Activated naive CD8-positive, alpha-beta T cell treated with anti-CD3 and anti-CD28 coated beads, Interleukin-2, amount 50 U/mL, for 24 hours (primary cell): ENCODE data around the gene COL23A1.

Experiments
- ATAC-seq: fragments of 150-1000 bp; cut with Tn5 transposase; one replicate; pipeline ENCODE4 v1.10.0; 2021
- DNase-seq: peaks from one replicate; pipeline ENCODE4 v3.0.0; 2021
- H3K27ac Mint-ChIP-seq: one replicate; pipeline ENCODE4 v1.8.0; 2021; ENCODE audit warnings: mild to moderate bottlenecking, mixed read lengths
- H3K27me3 Mint-ChIP-seq: one replicate; pipeline ENCODE4 v1.8.0; 2021; ENCODE audit warnings: mixed read lengths
- H3K36me3 Mint-ChIP-seq: one replicate; pipeline ENCODE4 v1.8.0; 2021; ENCODE audit warnings: low read depth, mixed read lengths
- H3K4me1 Mint-ChIP-seq: one replicate; pipeline ENCODE4 v1.8.0; 2021; ENCODE audit warnings: mixed read lengths
- H3K4me3 Mint-ChIP-seq: one replicate; pipeline ENCODE4 v1.8.0; 2021; ENCODE audit warnings: mild to moderate bottlenecking, moderate library complexity, mixed read lengths
- H3K9me3 Mint-ChIP-seq: one replicate; pipeline ENCODE4 v1.8.0; 2021; ENCODE audit warnings: mixed read lengths

COL23A1 gene

GRCh38 chr5:178476972-178477754 is 113.0 kb downstream of the COL23A1 start:
- Mint-ChIP-seq H3K27me3 (no peaks in the 10 kb centered on the region), H3K9me3 (peaks cover 2% of the 10 kb centered on the region), H3K27ac (no peak overlapping the region), H3K36me3 (no peaks in the 10 kb centered on the region), H3K4me3 (no peak overlapping the region), H3K4me1 (peaks cover 6% of the 10 kb centered on the region)
- DNase-seq (no peak), ATAC-seq (no peak)

- H3K9me3 Mint-ChIP-seq, result no peaks in the 10 kb centered on the region
- no peaks in the 10 kb centered on the region for H3K27me3 Mint-ChIP-seq
Observed at GRCh38 chr5:178476531-178476930, 113.7 kb downstream of the COL23A1 start.

GRCh38 chr5:178475422-178475821 is 114.8 kb downstream of the COL23A1 start:
- H3K27ac Mint-ChIP-seq, result no peak overlapping the region
- DNase-seq (no peak), ATAC-seq (no peak)
- peaks cover 6% of the 10 kb centered on the region for H3K4me1 Mint-ChIP-seq
- no peak overlapping the region for H3K4me3 Mint-ChIP-seq
- H3K27me3 Mint-ChIP-seq, result no peaks in the 10 kb centered on the region
- H3K9me3 Mint-ChIP-seq, result no peaks in the 10 kb centered on the region
- H3K36me3 Mint-ChIP-seq, result no peaks in the 10 kb centered on the region

More at GRCh38 chr5:178476531-178476930, 113.7 kb downstream of the COL23A1 start:
- no peak for ATAC-seq
- Mint-ChIP-seq H3K4me1 (peaks cover 6% of the 10 kb centered on the region), H3K36me3 (no peaks in the 10 kb centered on the region), H3K27ac (no peak overlapping the region), H3K4me3 (no peak overlapping the region)
- DNase-seq, result no peak

GRCh38 chr5:178474562-178475184 is 115.5 kb downstream of the COL23A1 start:
- peaks cover 6% of the 10 kb centered on the region for H3K4me1 Mint-ChIP-seq
- H3K27ac Mint-ChIP-seq, result no peak overlapping the region
- ATAC-seq (no peak), DNase-seq (no peak)
- H3K27me3 Mint-ChIP-seq, result no peaks in the 10 kb centered on the region
- no peak overlapping the region for H3K4me3 Mint-ChIP-seq
- no peaks in the 10 kb centered on the region for H3K36me3 Mint-ChIP-seq
- no peaks in the 10 kb centered on the region for H3K9me3 Mint-ChIP-seq

- Mint-ChIP-seq H3K27ac (no peak overlapping the region), H3K27me3 (no peaks in the 10 kb centered on the region), H3K4me1 (peaks cover 6% of the 10 kb centered on the region), H3K36me3 (no peaks in the 10 kb centered on the region), H3K4me3 (no peak overlapping the region), H3K9me3 (no peaks in the 10 kb centered on the region)
- DNase-seq (no peak), ATAC-seq (no peak)
Observed at GRCh38 chr5:178473854-178474253, 116.3 kb downstream of the COL23A1 start.

GRCh38 chr5:178472138-178472537 is 118.1 kb downstream of the COL23A1 start:
- DNase-seq, result no peak
- no peaks in the 10 kb centered on the region for H3K27me3 Mint-ChIP-seq
- H3K9me3 Mint-ChIP-seq, result no peaks in the 10 kb centered on the region
- no peak overlapping the region for H3K27ac Mint-ChIP-seq
- peaks cover 6% of the 10 kb centered on the region for H3K4me1 Mint-ChIP-seq
- H3K36me3 Mint-ChIP-seq, result no peaks in the 10 kb centered on the region
- ATAC-seq, result no peak
- H3K4me3 Mint-ChIP-seq, result no peak overlapping the region

- Mint-ChIP-seq H3K9me3 (no peaks in the 10 kb centered on the region), H3K4me3 (no peak overlapping the region), H3K27me3 (no peaks in the 10 kb centered on the region), H3K36me3 (no peaks in the 10 kb centered on the region), H3K27ac (no peak overlapping the region), H3K4me1 (peaks cover 6% of the 10 kb centered on the region)
- no peak for ATAC-seq
- no peak for DNase-seq
Observed at GRCh38 chr5:178471711-178472110, 118.5 kb downstream of the COL23A1 start.

- H3K4me3 Mint-ChIP-seq, result no peak overlapping the region
- no peaks in the 10 kb centered on the region for H3K36me3 Mint-ChIP-seq
- H3K4me1 Mint-ChIP-seq, result peaks cover 6% of the 10 kb centered on the region
- no peak for DNase-seq
- H3K27ac Mint-ChIP-seq, result no peak overlapping the region
- no peaks in the 10 kb centered on the region for H3K9me3 Mint-ChIP-seq
- no peaks in the 10 kb centered on the region for H3K27me3 Mint-ChIP-seq
- ATAC-seq, result no peak
Observed at GRCh38 chr5:178470760-178471025, 119.5 kb downstream of the COL23A1 start.

- no peaks in the 10 kb centered on the region for H3K36me3 Mint-ChIP-seq
- DNase-seq (no peak), ATAC-seq (no peak)
- no peaks in the 10 kb centered on the region for H3K27me3 Mint-ChIP-seq
- no peaks in the 10 kb centered on the region for H3K9me3 Mint-ChIP-seq
- H3K4me3 Mint-ChIP-seq, result no peak overlapping the region
- H3K4me1 Mint-ChIP-seq, result peaks cover 6% of the 10 kb centered on the region
- H3K27ac Mint-ChIP-seq, result no peak overlapping the region
Observed at GRCh38 chr5:178469975-178470759, 120.0 kb downstream of the COL23A1 start.

- Mint-ChIP-seq H3K4me3 (no peak overlapping the region), H3K9me3 (no peaks in the 10 kb centered on the region), H3K36me3 (no peaks in the 10 kb centered on the region), H3K27ac (no peak overlapping the region), H3K4me1 (peaks cover 6% of the 10 kb centered on the region), H3K27me3 (no peaks in the 10 kb centered on the region)
- DNase-seq (no peak), ATAC-seq (no peak)
Observed at GRCh38 chr5:178469011-178469974, 120.9 kb downstream of the COL23A1 start.

GRCh38 chr5:178468196-178468685 is 122.0 kb downstream of the COL23A1 start:
- no peak for ATAC-seq
- no peak for DNase-seq
- no peaks in the 10 kb centered on the region for H3K9me3 Mint-ChIP-seq
- H3K36me3 Mint-ChIP-seq, result no peaks in the 10 kb centered on the region
- no peak overlapping the region for H3K27ac Mint-ChIP-seq
- H3K4me1 Mint-ChIP-seq, result no peaks in the 10 kb centered on the region
- H3K27me3 Mint-ChIP-seq, result no peaks in the 10 kb centered on the region
- H3K4me3 Mint-ChIP-seq, result no peak overlapping the region

- DNase-seq (no peak), ATAC-seq (no peak)
- Mint-ChIP-seq H3K36me3 (no peaks in the 10 kb centered on the region), H3K27ac (no peak overlapping the region), H3K27me3 (no peaks in the 10 kb centered on the region), H3K4me3 (no peak overlapping the region), H3K9me3 (no peaks in the 10 kb centered on the region), H3K4me1 (no peaks in the 10 kb centered on the region)
Observed at GRCh38 chr5:178467568-178468195, 122.5 kb downstream of the COL23A1 start.

GRCh38 chr5:178467205-178467567 is 123.0 kb downstream of the COL23A1 start:
- no peaks in the 10 kb centered on the region for H3K4me1 Mint-ChIP-seq
- H3K27me3 Mint-ChIP-seq, result no peaks in the 10 kb centered on the region
- no peaks in the 10 kb centered on the region for H3K36me3 Mint-ChIP-seq
- ATAC-seq (no peak), DNase-seq (no peak)
- no peak overlapping the region for H3K4me3 Mint-ChIP-seq
- H3K9me3 Mint-ChIP-seq, result no peaks in the 10 kb centered on the region
- H3K27ac Mint-ChIP-seq, result no peak overlapping the region

- H3K9me3 Mint-ChIP-seq, result no peaks in the 10 kb centered on the region
- no peak overlapping the region for H3K27ac Mint-ChIP-seq
- no peak overlapping the region for H3K4me3 Mint-ChIP-seq
- no peaks in the 10 kb centered on the region for H3K4me1 Mint-ChIP-seq
- ATAC-seq (no peak), DNase-seq (no peak)
- H3K27me3 Mint-ChIP-seq, result no peaks in the 10 kb centered on the region
- no peaks in the 10 kb centered on the region for H3K36me3 Mint-ChIP-seq
Observed at GRCh38 chr5:178466342-178466741, 123.9 kb downstream of the COL23A1 start.
